ENCODE results near the gene PIEZO2.

- no peak for TF ChIP-seq CTCF (conservative IDR thresholded peaks at IDR 0.05; ENCODE audit: low read depth, low read length)
- no peak for TF ChIP-seq EZH2 (IDR thresholded peaks at IDR 0.05; ENCODE audit: borderline replicate concordance, low read depth, low read length, poor library complexity, severe bottlenecking)
These were observed 198.3 kb downstream of the PIEZO2 start for GRCh38 chr18:10950876-10951630.
